Measurements from ENCODE around the gene GP1BA.
A peak's percentile ranks its signal among the peaks of the same experiment; 100 is the strongest.

The GP1BA gene

DNA sequence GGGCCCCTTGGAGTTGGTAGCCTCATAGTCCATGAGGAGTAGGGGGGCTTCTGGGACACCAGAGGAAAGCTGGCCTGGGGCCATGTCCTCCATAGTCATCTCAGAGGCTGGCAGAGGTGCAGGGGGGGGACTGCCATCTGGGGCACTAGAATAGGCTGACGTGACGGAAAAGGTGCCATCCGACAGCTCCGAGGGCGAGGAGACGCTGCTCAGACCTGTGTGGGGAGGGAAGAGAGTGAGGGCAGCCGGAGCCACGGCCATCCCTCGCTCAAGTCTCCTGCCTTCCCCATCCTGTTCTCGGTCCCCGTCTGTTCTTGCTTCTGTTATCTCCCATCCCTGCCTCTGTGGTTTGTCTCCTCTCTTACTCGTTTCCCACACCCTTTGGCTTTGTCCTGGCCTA, 40.2 kb downstream of the GP1BA start:
- peaks cover 27 to 64% of the 10 kb centered on the region in 2 donors for H3K36me3 ChIP-seq (ENCODE audit: control insufficient read depth in 1 of 2, insufficient read depth in 2 of 2, low read length in 2 of 2)
- no peaks in the 10 kb centered on the region for H3K27me3 ChIP-seq (ENCODE audit: control insufficient read depth in 1 of 2, insufficient read depth in 2 of 2, low read length in 2 of 2)
- no peak overlapping the region for H3K4me3 ChIP-seq (ENCODE audit: low read depth in 1 of 2, low read length in 2 of 2)
- no peak overlapping the region for H3K27ac ChIP-seq (ENCODE audit: low read depth, low read length)
- H3K4me1 ChIP-seq (ENCODE audit: control insufficient read depth in 1 of 2, insufficient read depth in 2 of 2, low read length in 2 of 2): peaks cover 5 to 18% of the 10 kb centered on the region in 2 donors
- no peak overlapping the region for H3K9ac ChIP-seq (ENCODE audit: low read depth in 1 of 2, low read length in 2 of 2)
- no peaks in the 10 kb centered on the region for H3K9me3 ChIP-seq (ENCODE audit: control insufficient read depth in 1 of 2, low read length in 2 of 2)

DNA sequence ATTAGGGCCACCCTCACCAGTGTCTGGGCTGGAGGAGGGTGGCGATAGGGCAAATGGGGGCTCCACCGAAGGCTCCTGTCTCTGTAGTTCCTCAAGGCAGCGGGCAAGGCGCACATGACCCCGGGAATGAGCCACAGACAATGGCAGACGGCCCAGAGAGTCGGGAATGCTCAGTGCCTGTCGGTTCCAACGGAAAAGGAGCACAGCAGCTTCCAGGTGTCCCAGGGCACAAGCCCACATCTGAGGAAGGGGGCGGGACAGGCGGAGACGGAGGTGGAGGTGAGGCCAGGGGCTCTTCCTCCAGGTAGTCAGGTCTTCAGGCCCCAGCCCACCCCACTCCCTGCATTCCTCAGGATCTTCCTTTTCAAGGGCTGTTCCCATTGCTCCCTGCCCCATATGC, 40.7 kb downstream of the GP1BA start:
- Histone ChIP-seq H3K4me1 (ENCODE audit: control insufficient read depth in 1 of 2, insufficient read depth in 2 of 2, low read length in 2 of 2) (peaks cover 5 to 18% of the 10 kb centered on the region in 2 donors), H3K27me3 (ENCODE audit: control insufficient read depth in 1 of 2, insufficient read depth in 2 of 2, low read length in 2 of 2) (no peaks in the 10 kb centered on the region), H3K27ac (ENCODE audit: low read depth, low read length) (no peak overlapping the region), H3K9ac (ENCODE audit: low read depth in 1 of 2, low read length in 2 of 2) (no peak overlapping the region), H3K4me3 (ENCODE audit: low read depth in 1 of 2, low read length in 2 of 2) (no peak overlapping the region), H3K9me3 (ENCODE audit: control insufficient read depth in 1 of 2, low read length in 2 of 2) (no peaks in the 10 kb centered on the region), H3K36me3 (ENCODE audit: control insufficient read depth in 1 of 2, insufficient read depth in 2 of 2, low read length in 2 of 2) (peaks cover 31 to 68% of the 10 kb centered on the region in 2 donors)

DNA sequence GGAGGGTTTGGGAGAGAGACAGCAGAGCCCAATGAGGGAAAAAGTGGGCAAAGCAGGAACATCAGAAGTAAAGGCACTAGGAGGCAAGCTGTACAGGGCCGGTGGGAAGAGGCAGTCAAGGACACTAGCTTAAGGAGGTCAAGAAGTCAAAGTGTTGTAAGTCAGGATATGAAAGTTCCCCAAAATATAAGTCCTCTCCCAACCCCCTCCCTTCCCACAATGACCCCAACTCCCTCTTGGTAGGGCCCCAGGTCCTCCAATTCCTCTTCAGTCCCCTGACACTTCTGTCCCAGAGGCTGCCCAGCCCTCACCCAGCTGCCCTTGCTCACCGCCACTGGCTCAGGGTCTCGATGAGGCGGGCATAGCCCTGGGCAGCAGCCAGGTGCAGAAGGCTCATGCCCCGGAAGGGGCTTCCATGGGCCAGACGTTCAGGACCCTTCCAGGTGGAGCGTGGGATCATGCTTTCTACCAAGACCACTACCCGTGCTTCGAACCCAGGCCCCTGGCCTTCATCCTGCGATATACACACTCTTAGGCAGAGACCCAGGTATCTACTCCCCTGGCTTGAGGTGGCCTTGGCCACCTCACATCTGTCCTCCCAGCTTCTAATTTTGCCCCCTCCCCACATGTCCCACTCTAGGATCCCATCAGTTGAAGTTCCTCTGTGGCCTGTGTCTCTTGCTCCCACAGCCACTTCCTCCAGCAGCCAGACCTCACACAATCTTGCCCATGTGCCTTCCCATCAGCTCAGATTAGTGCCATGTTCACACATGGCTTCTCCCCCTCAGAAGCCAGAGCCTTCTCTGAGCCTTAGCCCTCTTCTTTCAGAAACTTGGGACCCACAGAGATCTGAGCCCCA, 41.4 kb downstream of the GP1BA start:
- Histone ChIP-seq H3K36me3 (ENCODE audit: control insufficient read depth in 1 of 2, insufficient read depth in 2 of 2, low read length in 2 of 2) (peaks cover 38 to 75% of the 10 kb centered on the region in 2 donors), H3K9me3 (ENCODE audit: control insufficient read depth in 1 of 2, low read length in 2 of 2) (no peaks in the 10 kb centered on the region), H3K9ac (ENCODE audit: low read depth in 1 of 2, low read length in 2 of 2) (no peak overlapping the region), H3K4me3 (ENCODE audit: low read depth in 1 of 2, low read length in 2 of 2) (no peak overlapping the region), H3K27ac (ENCODE audit: low read depth, low read length) (no peak overlapping the region), H3K27me3 (ENCODE audit: control insufficient read depth in 1 of 2, insufficient read depth in 2 of 2, low read length in 2 of 2) (no peaks in the 10 kb centered on the region), H3K4me1 (ENCODE audit: control insufficient read depth in 1 of 2, insufficient read depth in 2 of 2, low read length in 2 of 2) (peaks cover 0 to 11% of the 10 kb centered on the region in 2 donors)

DNA sequence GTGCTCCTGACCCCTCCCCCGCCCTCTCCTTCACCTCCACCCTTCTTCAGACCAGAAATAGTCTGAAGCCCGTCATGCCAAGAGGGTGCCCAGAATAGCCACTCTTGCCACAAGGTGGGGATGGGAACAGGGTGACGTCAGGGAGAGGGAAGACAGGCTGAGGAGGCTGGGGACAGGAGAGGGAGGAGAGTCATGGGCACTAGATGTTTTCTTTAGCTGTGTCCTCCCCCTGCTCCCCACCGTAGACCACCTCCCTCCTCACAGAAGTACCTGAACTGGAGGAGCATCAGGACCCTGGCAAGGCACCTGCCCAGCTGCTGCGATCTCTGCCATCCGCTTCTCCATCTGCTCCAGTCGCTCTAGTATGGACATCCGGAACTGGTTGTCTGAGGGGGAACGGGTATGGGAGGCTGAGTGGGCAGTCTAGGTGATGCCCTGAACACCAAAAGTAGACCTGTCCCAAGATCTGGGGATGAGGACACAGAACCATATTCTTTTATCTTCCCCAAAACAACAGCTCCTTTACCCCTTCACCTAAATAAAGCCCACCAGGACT, 42.1 kb downstream of the GP1BA start:
- no peak overlapping the region for H3K27ac ChIP-seq (ENCODE audit: low read depth, low read length)
- H3K4me3 ChIP-seq (ENCODE audit: low read depth in 1 of 2, low read length in 2 of 2): no peak overlapping the region
- H3K9me3 ChIP-seq (ENCODE audit: control insufficient read depth in 1 of 2, low read length in 2 of 2): no peaks in the 10 kb centered on the region
- peaks cover 0 to 4% of the 10 kb centered on the region in 2 donors for H3K4me1 ChIP-seq (ENCODE audit: control insufficient read depth in 1 of 2, insufficient read depth in 2 of 2, low read length in 2 of 2)
- H3K27me3 ChIP-seq (ENCODE audit: control insufficient read depth in 1 of 2, insufficient read depth in 2 of 2, low read length in 2 of 2): no peaks in the 10 kb centered on the region
- peaks cover 44 to 81% of the 10 kb centered on the region in 2 donors for H3K36me3 ChIP-seq (ENCODE audit: control insufficient read depth in 1 of 2, insufficient read depth in 2 of 2, low read length in 2 of 2)
- H3K9ac ChIP-seq (ENCODE audit: low read depth in 1 of 2, low read length in 2 of 2): no peak overlapping the region

DNA sequence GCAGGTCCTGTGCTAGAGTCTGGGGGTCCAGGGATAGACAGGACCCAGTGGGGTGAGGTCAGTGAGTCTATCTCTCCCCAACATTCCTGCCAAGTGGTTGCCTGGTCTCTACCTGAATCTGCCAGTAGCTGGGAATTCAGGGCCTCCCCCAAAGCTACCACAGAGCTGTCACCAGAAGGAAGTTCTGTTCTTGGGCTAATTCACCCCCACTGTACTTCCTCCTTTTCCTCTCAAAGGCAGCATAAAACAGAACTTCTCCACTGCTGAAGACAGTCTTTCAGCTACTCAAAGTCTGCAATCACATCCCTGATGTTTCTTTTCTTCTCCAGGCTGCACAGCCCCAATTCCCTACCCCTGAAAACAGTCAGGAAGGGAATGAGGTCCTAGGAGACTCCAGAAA, 46.6 kb downstream of the GP1BA start:
- Histone ChIP-seq H3K27me3 (ENCODE audit: control insufficient read depth in 1 of 2, insufficient read depth in 2 of 2, low read length in 2 of 2) (no peaks in the 10 kb centered on the region), H3K4me1 (ENCODE audit: control insufficient read depth in 1 of 2, insufficient read depth in 2 of 2, low read length in 2 of 2) (peaks cover 5 to 6% of the 10 kb centered on the region in 2 donors), H3K36me3 (ENCODE audit: control insufficient read depth in 1 of 2, insufficient read depth in 2 of 2, low read length in 2 of 2) (peaks cover 43 to 68% of the 10 kb centered on the region in 2 donors), H3K4me3 (ENCODE audit: low read depth in 1 of 2, low read length in 2 of 2) (no peak overlapping the region), H3K9me3 (ENCODE audit: control insufficient read depth in 1 of 2, low read length in 2 of 2) (no peaks in the 10 kb centered on the region), H3K9ac (ENCODE audit: low read depth in 1 of 2, low read length in 2 of 2) (no peak overlapping the region), H3K27ac (ENCODE audit: low read depth, low read length) (no peak overlapping the region)

DNA sequence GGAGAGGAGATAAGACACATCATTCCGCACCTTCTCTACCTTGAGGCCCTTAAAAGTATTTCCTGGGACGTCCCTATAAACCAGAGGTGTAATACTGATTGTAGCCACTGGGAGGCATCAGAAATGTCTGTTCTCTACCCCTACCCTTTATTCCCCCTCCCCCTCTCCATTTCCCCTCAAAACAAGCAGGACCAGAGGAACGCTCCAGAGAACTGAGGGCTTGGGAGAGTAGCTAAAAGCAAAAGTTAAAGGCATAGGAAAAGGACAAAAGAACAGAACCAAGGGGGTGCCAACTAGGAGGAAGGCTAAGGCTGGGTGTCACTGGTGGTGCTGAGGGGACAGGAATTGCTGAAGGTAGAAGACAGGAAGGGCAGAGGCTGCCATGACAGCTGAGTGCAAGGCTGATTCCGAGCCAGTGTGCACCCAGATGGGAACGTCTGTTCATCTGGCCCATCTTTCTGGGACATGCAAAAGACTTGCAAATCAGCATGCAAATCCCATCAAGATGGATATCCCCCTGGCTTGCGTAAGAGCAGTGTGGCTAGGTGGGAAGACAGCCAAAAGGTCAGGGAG, 48.7 kb downstream of the GP1BA start:
- H3K9ac ChIP-seq (ENCODE audit: low read depth in 1 of 2, low read length in 2 of 2): peak overlapping the region in 1 of 2 donors; percentile 37
- no peaks in the 10 kb centered on the region for H3K27me3 ChIP-seq (ENCODE audit: control insufficient read depth in 1 of 2, insufficient read depth in 2 of 2, low read length in 2 of 2)
- peaks cover 6 to 7% of the 10 kb centered on the region in 2 donors for H3K4me1 ChIP-seq (ENCODE audit: control insufficient read depth in 1 of 2, insufficient read depth in 2 of 2, low read length in 2 of 2)
- H3K36me3 ChIP-seq (ENCODE audit: control insufficient read depth in 1 of 2, insufficient read depth in 2 of 2, low read length in 2 of 2): peaks cover 31 to 58% of the 10 kb centered on the region in 2 donors
- H3K9me3 ChIP-seq (ENCODE audit: control insufficient read depth in 1 of 2, low read length in 2 of 2): no peaks in the 10 kb centered on the region
- H3K4me3 ChIP-seq (ENCODE audit: low read depth in 1 of 2, low read length in 2 of 2): no peak overlapping the region
- H3K27ac ChIP-seq (ENCODE audit: low read depth, low read length): no peak overlapping the region

DNA sequence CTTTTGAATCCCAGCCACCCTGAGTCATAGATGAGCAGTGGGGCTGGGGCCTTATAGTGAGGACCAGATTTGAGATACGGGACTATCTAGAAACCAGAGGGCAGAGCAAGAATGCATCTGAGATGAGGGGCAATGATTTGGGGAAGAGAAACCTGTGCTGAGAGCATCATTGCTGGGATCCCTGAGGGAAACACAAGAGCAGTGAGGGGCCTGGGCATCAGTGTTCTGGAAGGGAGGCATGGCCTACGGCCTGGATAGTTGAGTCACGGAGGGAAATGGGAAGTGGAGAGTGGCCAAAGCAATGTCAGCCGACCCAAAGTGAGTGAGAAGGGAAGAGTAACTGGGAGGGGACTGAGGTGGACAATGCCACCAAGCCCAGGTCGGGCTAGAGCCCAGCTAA, 50.2 kb downstream of the GP1BA start:
- Histone ChIP-seq H3K4me3 (ENCODE audit: low read depth in 1 of 2, low read length in 2 of 2) (no peak overlapping the region), H3K9me3 (ENCODE audit: control insufficient read depth in 1 of 2, low read length in 2 of 2) (no peaks in the 10 kb centered on the region), H3K4me1 (ENCODE audit: control insufficient read depth in 1 of 2, insufficient read depth in 2 of 2, low read length in 2 of 2) (peaks cover 18 to 19% of the 10 kb centered on the region in 2 donors), H3K9ac (ENCODE audit: low read depth in 1 of 2, low read length in 2 of 2) (no peak overlapping the region), H3K27me3 (ENCODE audit: control insufficient read depth in 1 of 2, insufficient read depth in 2 of 2, low read length in 2 of 2) (no peaks in the 10 kb centered on the region), H3K36me3 (ENCODE audit: control insufficient read depth in 1 of 2, insufficient read depth in 2 of 2, low read length in 2 of 2) (peaks cover 27 to 50% of the 10 kb centered on the region in 2 donors), H3K27ac (ENCODE audit: low read depth, low read length) (no peak overlapping the region)

Measured in duodenal mucosa (tissue), 2 donors.